Aorta (tissue), 5 donors: ENCODE data around the gene KLC4. TPM values are rescaled to one million over a fixed set of nuclear protein-coding genes. Genes with fewer than 3 reads are reported as not detected.
A peak's percentile ranks its signal among the peaks of the same experiment; 100 is the strongest.

Source experiments
- ATAC-seq: fragments of 200-7000 bp; cut with Tn5 transposase; one replicate; pipeline ENCODE4 v1.9.1; 2022; ENCODE audit warnings: moderate library complexity; ENCODE audit not compliant: low FRiP score
- DNase-seq, 2 donors: peaks; one replicate each; pipeline ENCODE4 v3.0.0-alpha.2; 2020
- H3K27ac ChIP-seq, 2 donors: one replicate each; pipeline ENCODE4 v1.5.1; 2013; ENCODE audit warnings: low read length in 2 of 2, mild to moderate bottlenecking in 2 of 2, moderate library complexity in 2 of 2, control low read depth in 1 of 2, inconsistent platforms in 1 of 2, low read depth in 1 of 2
- H3K27me3 ChIP-seq, 2 donors: one replicate each; pipeline ENCODE4 v1.6.1; 2013; ENCODE audit warnings: control low read depth in 1 of 2, low read length in 1 of 2, mild to moderate bottlenecking in 1 of 2, moderate library complexity in 1 of 2; ENCODE audit not compliant: insufficient read depth in 2 of 2, control insufficient read depth in 1 of 2
- H3K36me3 ChIP-seq, 2 donors: one replicate each; pipeline ENCODE4 v1.6.1; 2013; ENCODE audit warnings: control low read depth in 1 of 2, low read length in 1 of 2, mild to moderate bottlenecking in 1 of 2; ENCODE audit not compliant: insufficient read depth in 2 of 2, control insufficient read depth in 1 of 2
- H3K4me1 ChIP-seq, 2 donors: one replicate each; pipeline ENCODE4 v1.6.1; 2013; ENCODE audit warnings: low read length in 2 of 2, control low read depth in 1 of 2, mild to moderate bottlenecking in 1 of 2, moderate library complexity in 1 of 2; ENCODE audit not compliant: insufficient read depth in 2 of 2, control insufficient read depth in 1 of 2
- H3K4me3 ChIP-seq, 2 donors: one replicate each; pipeline ENCODE4 v1.5.1; 2013; ENCODE audit warnings: low read length in 2 of 2, control low read depth in 1 of 2, mild to moderate bottlenecking in 1 of 2
- H3K9me3 ChIP-seq: one replicate; pipeline ENCODE4 v1.6.1; 2013; ENCODE audit warnings: mild to moderate bottlenecking, low read length; ENCODE audit not compliant: control insufficient read depth
- WGBS, 2 donors: extraction: QIAGEN DNeasy Blood & Tissue Kit; methylation state at CpG; one replicate each; pipeline ENCODE4 v1.1.7; 2013; 5-methylcytosine and 5-hydroxymethylcytosine counted together
- intact Hi-C, 2 donors: fragments of 100-400 bp; cut with DNase I; formaldehyde crosslinking; loops; one replicate each; pipeline versions ENCODE4 v1.14.2 to v1.15.0; 2022
- polyA plus RNA-seq, 2 donors: library from polyadenylated mRNA; stranded (reverse); fragments of 200-250 nt; gene quantifications; one replicate each; pipeline ENCODE4 v1.2.3, GENCODE V29; 2013
- total RNA-seq, 2 donors: library from RNA; stranded (reverse); fragmentation: NEBNext Ultra II Directional; extraction: Animal tissue kit (Norgen Biotek cat#: 25700); gene quantifications; one replicate each; pipeline ENCODE4 v1.2.1, GENCODE V29; 2021
- donor health status: healthy with polysubstance abuse.
- donor health status: Bipolar disorder and iron deficiency.
- donor health status: DM: no; HTN: no; CAD: no.
- donor health status: DM: no; HTN: no; CAD: no.
- donor health status: DM: yes; HTN: yes; CAD: no.

KLC4 gene
- total and polyA plus RNA-seq, 4 donors = 20.1 to 54.9 (median 34.8) TPM

GRCh38 chr6:43092635-43093034, 33.2 kb downstream of the KLC4 start:
- ATAC-seq (no peak), DNase-seq (no peak)
- intact Hi-C loops = no loop called here
- H3K36me3 ChIP-seq = no peaks in the 10 kb centered on the region
- H3K27me3 ChIP-seq = no peaks in the 10 kb centered on the region
- H3K4me3 ChIP-seq = no peak overlapping the region
- H3K9me3 ChIP-seq = no peaks in the 10 kb centered on the region
- peaks cover 0 to 3% of the 10 kb centered on the region in 2 donors for H3K4me1 ChIP-seq
- H3K27ac ChIP-seq = no peak overlapping the region

GRCh38 chr6:43093436-43094289, 34.2 kb downstream of the KLC4 start:
- Histone ChIP-seq H3K36me3 (no peaks in the 10 kb centered on the region), H3K27me3 (no peaks in the 10 kb centered on the region), H3K4me1 (peaks cover 0 to 3% of the 10 kb centered on the region in 2 donors), H3K9me3 (no peaks in the 10 kb centered on the region), H3K4me3 (no peak overlapping the region), H3K27ac (no peak overlapping the region)
- 82 to 83% methylated on average over 9 of the region's 9 CpGs for WGBS, 2 donors
- ATAC-seq = peak; percentile 71
- peak in 1 of 2 donors; percentile 20 for DNase-seq
- intact Hi-C loops = no loop called here

- Histone ChIP-seq H3K4me3 (no peak overlapping the region), H3K4me1 (peaks cover 0 to 3% of the 10 kb centered on the region in 2 donors), H3K27me3 (no peaks in the 10 kb centered on the region), H3K27ac (no peak overlapping the region), H3K36me3 (no peaks in the 10 kb centered on the region), H3K9me3 (no peaks in the 10 kb centered on the region)
- WGBS, 2 donors = 80 to 83% methylated on average over 7 of the region's 7 CpGs
- intact Hi-C loops = no loop called here
- peak in 1 of 2 donors; percentile 24 for DNase-seq
- no peak for ATAC-seq
These were observed 36.5 kb downstream of the KLC4 start for GRCh38 chr6:43095939-43096338.

GRCh38 chr6:43096451-43097097, 37.1 kb downstream of the KLC4 start:
- no peaks in the 10 kb centered on the region for H3K36me3 ChIP-seq
- no peaks in the 10 kb centered on the region for H3K9me3 ChIP-seq
- H3K4me3 ChIP-seq = no peak overlapping the region
- DNase-seq (peak; percentile 61), ATAC-seq (peak; percentile 60)
- no peaks in the 10 kb centered on the region for H3K27me3 ChIP-seq
- H3K27ac ChIP-seq = no peak overlapping the region
- peaks cover 0 to 3% of the 10 kb centered on the region in 2 donors for H3K4me1 ChIP-seq
- intact Hi-C loops = no loop called here
- 23 to 26% methylated on average over 8 of the region's 8 CpGs for WGBS, 2 donors

- ATAC-seq = no peak
- no peak overlapping the region for H3K4me3 ChIP-seq
- H3K4me1 ChIP-seq = peaks cover 0 to 3% of the 10 kb centered on the region in 2 donors
- no peaks in the 10 kb centered on the region for H3K36me3 ChIP-seq
- no peak for DNase-seq
- WGBS, 2 donors = 7 to 19% methylated on average over 5 of the region's 5 CpGs
- H3K27ac ChIP-seq = no peak overlapping the region
- no peaks in the 10 kb centered on the region for H3K9me3 ChIP-seq
- intact Hi-C loops = no loop called here
- H3K27me3 ChIP-seq = no peaks in the 10 kb centered on the region
These were observed 37.7 kb downstream of the KLC4 start for GRCh38 chr6:43097098-43097489.

- Histone ChIP-seq H3K36me3 (no peaks in the 10 kb centered on the region), H3K27me3 (no peaks in the 10 kb centered on the region), H3K27ac (no peak overlapping the region), H3K4me1 (peaks cover 0 to 3% of the 10 kb centered on the region in 2 donors), H3K9me3 (no peaks in the 10 kb centered on the region), H3K4me3 (no peak overlapping the region)
- intact Hi-C loops = no loop called here
- DNase-seq (no peak), ATAC-seq (no peak)
- 92 to 94% methylated on average over 4 of the region's 4 CpGs for WGBS, 2 donors
These were observed 38.1 kb downstream of the KLC4 start for GRCh38 chr6:43097502-43097901.

- 79 to 82% methylated on average over 4 of the region's 4 CpGs for WGBS, 2 donors
- Histone ChIP-seq H3K27me3 (no peaks in the 10 kb centered on the region), H3K9me3 (no peaks in the 10 kb centered on the region), H3K4me3 (no peak overlapping the region), H3K4me1 (peaks cover 0 to 1% of the 10 kb centered on the region in 2 donors), H3K36me3 (no peaks in the 10 kb centered on the region), H3K27ac (no peak overlapping the region)
- DNase-seq (no peak), ATAC-seq (no peak)
- intact Hi-C loops = no loop called here
These were observed 42.1 kb downstream of the KLC4 start for GRCh38 chr6:43101497-43101896.

- no peak overlapping the region for H3K27ac ChIP-seq
- peak in 1 of 2 donors; percentile 19 for DNase-seq
- H3K9me3 ChIP-seq = no peaks in the 10 kb centered on the region
- H3K36me3 ChIP-seq = no peaks in the 10 kb centered on the region
- intact Hi-C loops = no loop called here
- H3K4me1 ChIP-seq = no peaks in the 10 kb centered on the region
- WGBS, 2 donors = 94 to 96% methylated on average over 2 of the region's 2 CpGs
- H3K27me3 ChIP-seq = no peaks in the 10 kb centered on the region
- ATAC-seq = no peak
- H3K4me3 ChIP-seq = no peak overlapping the region
These were observed 43.9 kb downstream of the KLC4 start for GRCh38 chr6:43103253-43103876.
